Measurements from ENCODE around the gene WHRN.
A peak's percentile ranks its signal among the peaks of the same experiment; 100 is the strongest.

WHRN gene
- long read RNA-seq, partial matches to known transcripts = 0 of 1 reads
- long read RNA-seq, other reads (novel, unspliced or antisense) = 0 of 1 reads

DNA sequence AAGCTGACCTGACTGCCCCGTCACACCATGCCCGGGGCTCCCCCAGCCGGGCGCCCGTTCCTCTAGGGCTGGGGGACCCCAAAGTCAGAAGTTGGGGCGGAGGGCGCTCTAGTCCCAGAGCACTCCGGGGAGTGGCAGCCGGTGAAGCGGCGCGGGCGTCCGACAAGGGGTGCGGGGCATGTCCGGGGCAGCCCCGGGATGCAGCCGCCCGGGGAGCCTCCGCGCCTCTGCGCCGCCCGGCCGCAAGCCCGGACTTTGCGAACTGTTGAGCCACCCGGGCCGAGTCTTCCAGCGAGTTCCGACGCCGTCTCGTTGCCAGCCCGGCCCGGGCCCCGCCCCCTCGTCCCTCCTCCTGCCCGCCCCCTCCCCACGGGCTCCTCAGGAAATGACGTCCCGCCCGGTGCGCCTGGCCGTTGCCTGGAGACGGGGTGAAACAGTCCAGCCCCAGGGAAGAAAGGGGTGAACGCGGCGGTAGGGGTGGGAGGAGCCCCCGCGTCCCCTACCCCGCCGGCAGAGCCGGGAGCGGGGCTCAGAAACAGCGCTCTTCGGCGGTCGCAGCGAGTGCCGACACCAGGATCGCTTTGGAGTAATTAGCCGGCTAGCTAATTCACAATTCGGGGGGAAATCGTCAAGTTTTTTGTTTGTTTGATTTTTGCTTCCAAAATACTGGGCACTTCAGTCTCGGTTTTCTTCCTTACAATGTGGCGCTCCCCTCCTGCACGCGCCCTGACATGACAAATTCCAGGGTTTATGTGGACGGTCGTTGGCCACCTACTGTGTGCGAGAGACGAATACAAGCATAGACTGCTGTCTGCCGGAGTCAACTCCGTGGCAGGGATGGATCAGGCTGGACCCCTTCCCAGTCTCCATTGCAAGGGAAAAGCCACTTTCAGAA is at the start of gene WHRN:
WHRN (minus strand) TSS at position 287 of the 895 bp plus-strand sequence. CDS start 672 bp downstream, outside the sequence.
- peak; percentile 45 to 47 for DNase-seq (ENCODE audit: low read depth in 1 of 2, low spot score in 1 of 2)
- Histone ChIP-seq H3K27me3 (ENCODE audit: insufficient read depth, poor library complexity, severe bottlenecking) (peaks cover 57% of the 10 kb centered on the region), H3K4me3 (replicated peaks; ENCODE audit: insufficient read depth, low read length) (peak within 1 kb of the TSS; percentile 45), H3K27ac (replicated peaks) (no peak within 1 kb of the TSS)
- no peak for TF ChIP-seq SPI1 (IDR thresholded peaks at IDR 0.05; ENCODE audit: borderline replicate concordance, low read depth)
- no peak for TF ChIP-seq GABPA (IDR thresholded peaks at IDR 0.05; ENCODE audit: low read depth)
- TF ChIP-seq REST (IDR thresholded peaks at IDR 0.05; ENCODE audit: insufficient replicate concordance, low read depth) = no peak
- TF ChIP-seq CTCF (IDR thresholded peaks at IDR 0.05; ENCODE audit: insufficient read depth, low read length) = no peak
- no peak for TF ChIP-seq POLR2AphosphoS5 (IDR thresholded peaks at IDR 0.05; ENCODE audit: low read depth)

- TF ChIP-seq POLR2AphosphoS5 (IDR thresholded peaks at IDR 0.05; ENCODE audit: low read depth) = no peak
- TF ChIP-seq REST (IDR thresholded peaks at IDR 0.05; ENCODE audit: insufficient replicate concordance, low read depth) = no peak
- TF ChIP-seq CTCF (IDR thresholded peaks at IDR 0.05; ENCODE audit: insufficient read depth, low read length) = no peak
- no peak for TF ChIP-seq SPI1 (IDR thresholded peaks at IDR 0.05; ENCODE audit: borderline replicate concordance, low read depth)
- no peak for TF ChIP-seq GABPA (IDR thresholded peaks at IDR 0.05; ENCODE audit: low read depth)
- Histone ChIP-seq H3K27me3 (ENCODE audit: insufficient read depth, poor library complexity, severe bottlenecking) (no peaks in the 10 kb centered on the region), H3K27ac (replicated peaks) (no peak overlapping the region), H3K4me3 (replicated peaks; ENCODE audit: insufficient read depth, low read length) (no peak overlapping the region)
- DNase-seq (ENCODE audit: low read depth in 1 of 2, low spot score in 1 of 2) = no peak
Measured at GRCh38 chr9:114553202-114553601, 47.9 kb upstream of the WHRN start.

DNA sequence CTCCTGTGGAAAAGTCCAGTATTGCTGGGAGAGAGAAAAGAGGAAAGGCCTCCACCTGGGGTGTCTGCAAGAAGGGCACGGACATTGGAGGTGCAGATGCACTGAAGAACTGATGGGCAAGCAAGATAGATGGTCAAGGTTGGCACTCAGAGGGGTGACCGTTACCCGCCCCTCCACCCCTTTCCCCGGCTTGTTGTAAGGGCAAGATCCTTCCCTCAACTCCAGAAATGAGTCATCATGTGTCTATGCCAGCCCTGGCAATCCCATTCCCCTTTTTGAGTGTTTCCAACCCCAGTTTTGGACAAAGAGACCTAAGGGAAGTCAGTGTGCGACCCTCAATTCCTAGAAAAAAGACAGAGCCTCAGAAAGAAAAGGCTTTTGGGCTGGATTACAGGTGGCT is 47.4 kb upstream of the WHRN start:
- Histone ChIP-seq H3K4me3 (replicated peaks; ENCODE audit: insufficient read depth, low read length) (no peak overlapping the region), H3K27me3 (ENCODE audit: insufficient read depth, poor library complexity, severe bottlenecking) (no peaks in the 10 kb centered on the region), H3K27ac (replicated peaks) (no peak overlapping the region)
- TF ChIP-seq REST (IDR thresholded peaks at IDR 0.05; ENCODE audit: insufficient replicate concordance, low read depth) (no peak), SPI1 (IDR thresholded peaks at IDR 0.05; ENCODE audit: borderline replicate concordance, low read depth) (no peak), CTCF (IDR thresholded peaks at IDR 0.05; ENCODE audit: insufficient read depth, low read length) (no peak), GABPA (IDR thresholded peaks at IDR 0.05; ENCODE audit: low read depth) (no peak), POLR2AphosphoS5 (IDR thresholded peaks at IDR 0.05; ENCODE audit: low read depth) (no peak)
- DNase-seq (ENCODE audit: low read depth in 1 of 2, low spot score in 1 of 2) = no peak
